Measurements from ENCODE around the gene KIAA1755.

KIAA1755 gene

GRCh38 chr20:38197217-38197616, 63.3 kb downstream of the KIAA1755 start:
- no peak for DNase-seq (ENCODE audit: low read depth)
- TF ChIP-seq POLR2A (IDR thresholded peaks at IDR 0.05; ENCODE audit: extremely low read depth, insufficient read length) (no peak), CTCF (IDR thresholded peaks at IDR 0.05; ENCODE audit: low read depth, low read length) (no peak), MYC (IDR thresholded peaks at IDR 0.05; ENCODE audit: low read depth, low read length) (no peak), MAX (IDR thresholded peaks at IDR 0.05; ENCODE audit: low read depth, low read length) (no peak)
- H3K4me3 ChIP-seq (ENCODE audit: low read depth, low read length): no peak overlapping the region

GRCh38 chr20:38196592-38196991, 63.9 kb downstream of the KIAA1755 start:
- DNase-seq (ENCODE audit: low read depth): peak; percentile 98
- TF ChIP-seq MYC (IDR thresholded peaks at IDR 0.05; ENCODE audit: low read depth, low read length): peak; percentile 53; the same call in 1 of the 2 replicates
- TF ChIP-seq CTCF (IDR thresholded peaks at IDR 0.05; ENCODE audit: low read depth, low read length): no peak
- peak; percentile 48; the same call in 1 of the 2 replicates for TF ChIP-seq MAX (IDR thresholded peaks at IDR 0.05; ENCODE audit: low read depth, low read length)
- no peak overlapping the region for H3K4me3 ChIP-seq (ENCODE audit: low read depth, low read length)

GRCh38 chr20:38196076-38196475, 64.5 kb downstream of the KIAA1755 start:
- TF ChIP-seq CTCF (IDR thresholded peaks at IDR 0.05; ENCODE audit: low read depth, low read length): no peak
- no peak for TF ChIP-seq POLR2A (IDR thresholded peaks at IDR 0.05; ENCODE audit: extremely low read depth, insufficient read length)
- no peak for TF ChIP-seq MYC (IDR thresholded peaks at IDR 0.05; ENCODE audit: low read depth, low read length)
- no peak for TF ChIP-seq MAX (IDR thresholded peaks at IDR 0.05; ENCODE audit: low read depth, low read length)
- H3K4me3 ChIP-seq (ENCODE audit: low read depth, low read length): no peak overlapping the region
- DNase-seq (ENCODE audit: low read depth): no peak

GRCh38 chr20:38195521-38195920, 65.0 kb downstream of the KIAA1755 start:
- no peak overlapping the region for H3K4me3 ChIP-seq (ENCODE audit: low read depth, low read length)
- no peak for TF ChIP-seq MAX (IDR thresholded peaks at IDR 0.05; ENCODE audit: low read depth, low read length)
- TF ChIP-seq MYC (IDR thresholded peaks at IDR 0.05; ENCODE audit: low read depth, low read length): no peak
- TF ChIP-seq POLR2A (IDR thresholded peaks at IDR 0.05; ENCODE audit: extremely low read depth, insufficient read length): no peak
- no peak for TF ChIP-seq CTCF (IDR thresholded peaks at IDR 0.05; ENCODE audit: low read depth, low read length)
- DNase-seq (ENCODE audit: low read depth): no peak

GRCh38 chr20:38194971-38195504, 65.5 kb downstream of the KIAA1755 start:
- TF ChIP-seq CTCF (IDR thresholded peaks at IDR 0.05; ENCODE audit: low read depth, low read length) (no peak), MAX (IDR thresholded peaks at IDR 0.05; ENCODE audit: low read depth, low read length) (no peak), MYC (IDR thresholded peaks at IDR 0.05; ENCODE audit: low read depth, low read length) (no peak), POLR2A (IDR thresholded peaks at IDR 0.05; ENCODE audit: extremely low read depth, insufficient read length) (no peak)
- no peak for DNase-seq (ENCODE audit: low read depth)
- no peak overlapping the region for H3K4me3 ChIP-seq (ENCODE audit: low read depth, low read length)
